Glutamatergic neuron (in vitro differentiated cells): ENCODE data around the gene VPS13D. TPM values are rescaled to one million over a fixed set of nuclear protein-coding genes. Genes with fewer than 3 reads are reported as not detected.

Source experiments
- DNase-seq: peaks from one replicate; pipeline ENCODE4 v3.0.0; 2022
- H3K27ac Mint-ChIP-seq: one replicate; pipeline ENCODE4 v1.8.0; 2020; ENCODE audit warnings: mild to moderate bottlenecking, mixed read lengths, inconsistent platforms; ENCODE audit not compliant: unreplicated experiment
- H3K27me3 Mint-ChIP-seq: one replicate; pipeline ENCODE4 v1.8.0; 2020; ENCODE audit warnings: mild to moderate bottlenecking, moderate library complexity, mixed read lengths, inconsistent platforms; ENCODE audit not compliant: unreplicated experiment
- H3K36me3 Mint-ChIP-seq: one replicate; pipeline ENCODE4 v1.8.0; 2020; ENCODE audit warnings: mild to moderate bottlenecking, mixed read lengths, inconsistent platforms; ENCODE audit not compliant: unreplicated experiment
- H3K4me1 Mint-ChIP-seq: one replicate; pipeline ENCODE4 v1.8.0; 2020; ENCODE audit warnings: mild to moderate bottlenecking, low read depth, mixed read lengths, inconsistent platforms; ENCODE audit not compliant: unreplicated experiment
- H3K4me3 Mint-ChIP-seq: one replicate; pipeline ENCODE4 v1.8.0; 2020; ENCODE audit warnings: mild to moderate bottlenecking, mixed read lengths, inconsistent platforms; ENCODE audit not compliant: unreplicated experiment
- H3K9me3 Mint-ChIP-seq: one replicate; pipeline ENCODE4 v1.8.0; 2020; ENCODE audit warnings: mild to moderate bottlenecking, moderate library complexity, mixed read lengths, inconsistent platforms; ENCODE audit not compliant: unreplicated experiment
- CTCF ChIP-seq: fragments of 200-600 bp; sonication (generic); IDR thresholded peaks from one replicate; pipeline ENCODE4 v1.5.0; 2021; ENCODE audit not compliant: partially characterized antibody, unreplicated experiment
- total RNA-seq: library from RNA; stranded (reverse); fragmentation: NEBNext Ultra II Directional; extraction: Animal tissue kit (Norgen Biotek cat#: 25700); gene quantifications from one replicate; pipeline ENCODE4 v1.2.1, GENCODE V29; 2021; ENCODE audit not compliant: unreplicated experiment

The VPS13D gene
- total RNA-seq, 1 donor from 2014 or later, result 32.8 TPM

GRCh38 chr1:12408662-12409061, 178.8 kb downstream of the VPS13D start:
- Mint-ChIP-seq H3K9me3 (no peaks in the 10 kb centered on the region), H3K4me1 (no peaks in the 10 kb centered on the region), H3K36me3 (peaks cover 16% of the 10 kb centered on the region), H3K27me3 (no peaks in the 10 kb centered on the region), H3K27ac (no peak overlapping the region), H3K4me3 (no peak overlapping the region)
- no peak for DNase-seq
- no peak for TF ChIP-seq CTCF

- Mint-ChIP-seq H3K9me3 (no peaks in the 10 kb centered on the region), H3K4me1 (no peaks in the 10 kb centered on the region), H3K27me3 (no peaks in the 10 kb centered on the region), H3K36me3 (peaks cover 16% of the 10 kb centered on the region), H3K4me3 (no peak overlapping the region), H3K27ac (no peak overlapping the region)
- DNase-seq, result no peak
- no peak for TF ChIP-seq CTCF
These were observed 179.9 kb downstream of the VPS13D start for GRCh38 chr1:12409681-12410080.

GRCh38 chr1:12410351-12410750, 180.5 kb downstream of the VPS13D start:
- no peaks in the 10 kb centered on the region for H3K9me3 Mint-ChIP-seq
- no peak for DNase-seq
- peaks cover 16% of the 10 kb centered on the region for H3K36me3 Mint-ChIP-seq
- no peak for TF ChIP-seq CTCF
- H3K27me3 Mint-ChIP-seq, result no peaks in the 10 kb centered on the region
- H3K4me3 Mint-ChIP-seq, result no peak overlapping the region
- no peak overlapping the region for H3K27ac Mint-ChIP-seq
- H3K4me1 Mint-ChIP-seq, result no peaks in the 10 kb centered on the region

- Mint-ChIP-seq H3K27me3 (no peaks in the 10 kb centered on the region), H3K36me3 (peaks cover 16% of the 10 kb centered on the region), H3K9me3 (no peaks in the 10 kb centered on the region), H3K27ac (no peak overlapping the region), H3K4me1 (no peaks in the 10 kb centered on the region), H3K4me3 (no peak overlapping the region)
- DNase-seq, result no peak
- TF ChIP-seq CTCF, result no peak
These were observed 181.3 kb downstream of the VPS13D start for GRCh38 chr1:12411098-12411497.

GRCh38 chr1:12411747-12412146, 181.9 kb downstream of the VPS13D start:
- TF ChIP-seq CTCF, result no peak
- Mint-ChIP-seq H3K36me3 (peaks cover 16% of the 10 kb centered on the region), H3K27me3 (no peaks in the 10 kb centered on the region), H3K4me1 (no peaks in the 10 kb centered on the region), H3K4me3 (no peak overlapping the region), H3K27ac (no peak overlapping the region), H3K9me3 (no peaks in the 10 kb centered on the region)
- DNase-seq, result no peak
